Keratinocyte (primary cell): Measurements from ENCODE around the gene TPM1. TPM values are rescaled to one million over a fixed set of nuclear protein-coding genes. Genes with fewer than 3 reads are reported as not detected.

Experiments used
- DNase-seq: peaks from one replicate; pipeline ENCODE4 v3.0.0-alpha.2; 2011; ENCODE audit warnings: low read depth, missing footprints, low spot score
- FAIRE-seq: peaks from 2 replicates; lab custom pipeline; 2011; peaks lifted over from hg19 to GRCh38; lab: Jason Lieb, UNC
- H2AFZ ChIP-seq: 2 replicates; pipeline ENCODE4 v1.6.0; 2012; ENCODE audit warnings: low read length, control low read depth, inconsistent platforms; ENCODE audit not compliant: control insufficient read depth
- H3K27ac ChIP-seq: 2 replicates; pipeline ENCODE4 v1.5.1; 2011; ENCODE audit warnings: low read length; ENCODE audit not compliant: control insufficient read depth, insufficient read depth
- H3K27me3 ChIP-seq: 3 replicates; pipeline ENCODE4 v1.6.0; 2011; ENCODE audit warnings: low read length; ENCODE audit not compliant: control insufficient read depth, insufficient read depth; ENCODE audit errors: extremely low read depth
- H3K36me3 ChIP-seq, 2 experiments: 2 replicates in 1 of 2; 3 replicates in 1 of 2; pipeline ENCODE4 v1.5.1; 2011; ENCODE audit warnings: low read length in 2 of 2, mild to moderate bottlenecking in 1 of 2; ENCODE audit not compliant: control insufficient read depth in 2 of 2, insufficient read depth in 2 of 2; ENCODE audit errors: extremely low read depth in 1 of 2
- H3K4me1 ChIP-seq: 3 replicates; pipeline ENCODE4 v1.5.1; 2011; ENCODE audit warnings: low read length; ENCODE audit not compliant: control insufficient read depth, insufficient read depth; ENCODE audit errors: extremely low read depth
- H3K4me2 ChIP-seq: 3 replicates; pipeline ENCODE4 v1.6.0; 2011; ENCODE audit warnings: low read depth, low read length; ENCODE audit not compliant: control insufficient read depth, insufficient read depth; ENCODE audit errors: extremely low read depth
- H3K4me3 ChIP-seq, 3 experiments: fragments of 200-600 bp in 1 of 3; sonication (generic) in 1 of 3; 2 replicates in 2 of 3; 3 replicates in 1 of 3; pipeline ENCODE4 v1.5.1; 2011 to 2016; ENCODE audit warnings: low read length in 3 of 3, mild to moderate bottlenecking in 3 of 3, control low read depth in 2 of 3, inconsistent platforms in 1 of 3, low read depth in 1 of 3, mixed read lengths in 1 of 3, mixed run types in 1 of 3, moderate library complexity in 1 of 3; ENCODE audit not compliant: control insufficient read depth in 2 of 3, insufficient read depth in 2 of 3; ENCODE audit errors: extremely low read depth in 1 of 3
- H3K79me2 ChIP-seq: 2 replicates; pipeline ENCODE4 v1.6.0; 2012; ENCODE audit warnings: low read length; ENCODE audit not compliant: control insufficient read depth, insufficient read depth
- H3K9ac ChIP-seq: 3 replicates; pipeline ENCODE4 v1.6.0; 2011; ENCODE audit warnings: low read length; ENCODE audit not compliant: control insufficient read depth, insufficient read depth; ENCODE audit errors: extremely low read depth
- H3K9me1 ChIP-seq: 3 replicates; pipeline ENCODE4 v1.6.0; 2011; ENCODE audit warnings: low read length; ENCODE audit not compliant: control insufficient read depth, insufficient read depth; ENCODE audit errors: extremely low read depth
- H3K9me3 ChIP-seq: 2 replicates; pipeline ENCODE4 v1.5.1; 2012; ENCODE audit warnings: low read depth, low read length; ENCODE audit not compliant: control insufficient read depth
- H4K20me1 ChIP-seq: 3 replicates; pipeline ENCODE4 v1.6.0; 2011; ENCODE audit warnings: low read length; ENCODE audit not compliant: control insufficient read depth, insufficient read depth; ENCODE audit errors: extremely low read depth
- CTCF ChIP-seq, 3 experiments: IDR thresholded peaks in 1 of 3; conservative IDR thresholded peaks in 1 of 3; optimal IDR thresholded peaks in 1 of 3; 2 replicates in 2 of 3; 3 replicates in 1 of 3; pipeline versions ENCODE3 to v1.5.1; 2011; ENCODE audit warnings: low read length in 3 of 3, mild to moderate bottlenecking in 3 of 3, moderate library complexity in 2 of 3, control low read depth in 1 of 3, inconsistent platforms in 1 of 3; ENCODE audit not compliant: insufficient read depth in 2 of 3; ENCODE audit errors: extremely low read depth in 1 of 3
- EZH2 ChIP-seq: IDR thresholded peaks from one replicate; pipeline ENCODE4 v1.6.1; 2012; ENCODE audit warnings: inconsistent platforms, mild to moderate bottlenecking, low read length, moderate library complexity
- dilution Hi-C: fragments of 300-500 bp; cut with MboI; formaldehyde crosslinking; loops from one replicate; pipeline ENCODE4 v1.7.0; 2020; ENCODE audit warnings: low sequenced_read_pairs; ENCODE audit not compliant: extremely low pct_ligation_motif_present
- polyA plus RNA-seq, 5 experiments: library from polyadenylated mRNA; depleted of rRNA in 3 of 5; stranded (reverse) in 3 of 5; stranded (forward) in 1 of 5; unstranded in 1 of 5; fragments of >200 nt; gene quantifications; 1 replicate in 1 of 5; 2 replicates in 3 of 5; 3 replicates in 1 of 5; pipeline versions ENCODE4 v1.2.1 to v1.2.3, GENCODE V29; 2011 to 2012; ENCODE audit warnings: missing spikeins in 2 of 5, low read depth in 1 of 5, low replicate concordance in 1 of 5

TPM1 gene
- polyA plus RNA-seq, 1 donor (not counting 4 experiments of a cell fraction or from before 2014, with no cell fraction given): 370 TPM

GRCh38 chr15:63014578-63014977, 28.0 kb upstream of the TPM1 start:
- TF ChIP-seq CTCF (optimal IDR thresholded peaks at IDR 0.05 in 1 of 3, IDR thresholded peaks at IDR 0.05 in 1 of 3, conservative IDR thresholded peaks at IDR 0.05 in 1 of 3; ENCODE audit: extremely low read depth in 1 of 3, insufficient read depth in 2 of 3, low read length in 3 of 3): no peak
- no peak for TF ChIP-seq EZH2
- Histone ChIP-seq H3K9me1 (no peaks in the 10 kb centered on the region), H3K4me3 (no peak overlapping the region), H3K9me3 (no peaks in the 10 kb centered on the region), H3K79me2 (no peaks in the 10 kb centered on the region), H4K20me1 (no peaks in the 10 kb centered on the region), H3K4me1 (peaks cover 27% of the 10 kb centered on the region), H3K9ac (no peak overlapping the region), H3K27me3 (no peaks in the 10 kb centered on the region), H3K36me3 (no peaks in the 10 kb centered on the region), H3K27ac (no peak overlapping the region), H2AFZ (no peak overlapping the region), H3K4me2 (no peak overlapping the region)
- FAIRE-seq (no peak), DNase-seq (no peak)
- dilution Hi-C loops: no loop called here

- Histone ChIP-seq H3K9me3 (no peaks in the 10 kb centered on the region), H3K79me2 (no peaks in the 10 kb centered on the region), H3K4me2 (peak overlapping the region; percentile 17), H3K27ac (peak overlapping the region; percentile 25), H3K27me3 (no peaks in the 10 kb centered on the region), H3K9ac (no peak overlapping the region), H3K9me1 (no peaks in the 10 kb centered on the region), H2AFZ (no peak overlapping the region), H4K20me1 (no peaks in the 10 kb centered on the region), H3K4me1 (peaks cover 35% of the 10 kb centered on the region), H3K4me3 (no peak overlapping the region), H3K36me3 (no peaks in the 10 kb centered on the region)
- dilution Hi-C loops: no loop called here
- FAIRE-seq (peak; percentile 49), DNase-seq (no peak)
- no peak for TF ChIP-seq EZH2
- TF ChIP-seq CTCF (optimal IDR thresholded peaks at IDR 0.05 in 1 of 3, IDR thresholded peaks at IDR 0.05 in 1 of 3, conservative IDR thresholded peaks at IDR 0.05 in 1 of 3; ENCODE audit: extremely low read depth in 1 of 3, insufficient read depth in 2 of 3, low read length in 3 of 3): no peak
Observed at GRCh38 chr15:63015618-63016017, 26.9 kb upstream of the TPM1 start.
